Measurements from ENCODE around the gene ERICH2.

DNA sequence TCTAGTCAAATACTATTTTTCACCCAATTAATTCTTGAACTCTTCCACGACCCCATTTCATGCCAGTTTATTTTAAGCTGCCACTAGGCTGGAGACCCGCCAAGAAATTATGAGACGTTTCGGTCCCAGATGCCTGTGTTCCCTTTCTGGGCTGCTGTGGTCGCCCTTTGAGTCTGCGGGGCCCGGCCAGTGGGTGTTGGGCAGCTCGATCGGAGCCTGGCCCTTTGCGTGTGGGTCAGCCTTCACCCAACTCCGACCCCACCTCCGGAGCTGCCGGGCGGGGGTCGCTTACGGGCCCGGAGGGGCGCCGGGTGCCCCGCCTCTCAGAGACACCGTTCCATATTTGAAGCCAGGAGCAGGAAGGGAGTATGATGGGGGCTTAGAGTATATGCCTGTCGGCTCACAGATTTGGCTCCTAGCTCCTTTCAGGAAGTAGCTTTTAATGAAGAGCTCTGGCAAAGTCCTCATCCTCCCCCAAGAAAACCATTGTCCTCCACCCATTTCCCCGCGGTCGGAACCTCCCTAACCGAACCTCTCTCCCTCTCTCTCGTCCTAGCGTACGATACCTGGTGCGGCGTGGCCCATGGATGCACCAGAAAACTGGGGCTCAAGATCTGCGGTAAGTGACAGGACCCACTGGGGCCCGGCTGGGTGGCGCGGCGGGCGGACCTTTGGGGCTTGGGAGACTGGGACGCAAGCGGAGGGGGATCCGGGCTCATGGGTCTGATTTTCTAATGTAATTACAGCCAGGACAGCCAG, 51.5 kb downstream of the ERICH2 start:
- TF ChIP-seq EP300 (IDR thresholded peaks at IDR 0.05; ENCODE audit: borderline replicate concordance) (no peak), TAF1 (IDR thresholded peaks at IDR 0.05; ENCODE audit: low read depth) (no peak), TCF12 (IDR thresholded peaks at IDR 0.05; ENCODE audit: low read depth) (no peak), YY1 (IDR thresholded peaks at IDR 0.05; ENCODE audit: low read depth) (no peak), CREB1 (IDR thresholded peaks at IDR 0.05; ENCODE audit: low read depth) (no peak), TEAD4 (IDR thresholded peaks at IDR 0.05) (no peak), MAX (IDR thresholded peaks at IDR 0.05) (no peak), REST (IDR thresholded peaks at IDR 0.05; ENCODE audit: low read depth) (no peak), FOXM1 (IDR thresholded peaks at IDR 0.05; ENCODE audit: borderline replicate concordance, low read depth) (no peak), RAD21 (IDR thresholded peaks at IDR 0.05; ENCODE audit: low read depth) (no peak)
